Measurements from ENCODE around the gene BCL7B.
"Not testable (repeated sequence)": the region's sequence is repeated elsewhere in the genome, so short reads cannot be mapped to it uniquely, and the experiment has no call there.

BCL7B gene

GRCh38 chr7:73596191-73597065 is 38.9 kb upstream of the BCL7B start:
- TF ChIP-seq, protein P1, sequence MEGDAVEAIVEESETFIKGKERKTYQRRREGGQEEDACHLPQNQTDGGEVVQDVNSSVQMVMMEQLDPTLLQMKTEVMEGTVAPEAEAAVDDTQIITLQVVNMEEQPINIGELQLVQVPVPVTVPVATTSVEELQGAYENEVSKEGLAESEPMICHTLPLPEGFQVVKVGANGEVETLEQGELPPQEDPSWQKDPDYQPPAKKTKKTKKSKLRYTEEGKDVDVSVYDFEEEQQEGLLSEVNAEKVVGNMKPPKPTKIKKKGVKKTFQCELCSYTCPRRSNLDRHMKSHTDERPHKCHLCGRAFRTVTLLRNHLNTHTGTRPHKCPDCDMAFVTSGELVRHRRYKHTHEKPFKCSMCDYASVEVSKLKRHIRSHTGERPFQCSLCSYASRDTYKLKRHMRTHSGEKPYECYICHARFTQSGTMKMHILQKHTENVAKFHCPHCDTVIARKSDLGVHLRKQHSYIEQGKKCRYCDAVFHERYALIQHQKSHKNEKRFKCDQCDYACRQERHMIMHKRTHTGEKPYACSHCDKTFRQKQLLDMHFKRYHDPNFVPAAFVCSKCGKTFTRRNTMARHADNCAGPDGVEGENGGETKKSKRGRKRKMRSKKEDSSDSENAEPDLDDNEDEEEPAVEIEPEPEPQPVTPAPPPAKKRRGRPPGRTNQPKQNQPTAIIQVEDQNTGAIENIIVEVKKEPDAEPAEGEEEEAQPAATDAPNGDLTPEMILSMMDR (conservative IDR thresholded peaks at IDR 0.05): no peak
- no peak for TF ChIP-seq ZFX (IDR thresholded peaks at IDR 0.05)
- H3K27ac ChIP-seq: no peak overlapping the region

- H3K27ac ChIP-seq: no peak overlapping the region
- TF ChIP-seq, protein P1 (conservative IDR thresholded peaks at IDR 0.05): no peak
- no peak for TF ChIP-seq ZFX (IDR thresholded peaks at IDR 0.05)
These were observed 37.9 kb upstream of the BCL7B start for GRCh38 chr7:73595358-73595757.

- H3K27ac ChIP-seq: no peak overlapping the region
- TF ChIP-seq ZFX (IDR thresholded peaks at IDR 0.05): no peak
- TF ChIP-seq, protein P1 (conservative IDR thresholded peaks at IDR 0.05): no peak
These were observed 35.9 kb upstream of the BCL7B start for GRCh38 chr7:73593207-73594045.

GRCh38 chr7:73586911-73587310 is 29.4 kb upstream of the BCL7B start:
- H3K27ac ChIP-seq: no peak overlapping the region
- TF ChIP-seq, protein P1 (conservative IDR thresholded peaks at IDR 0.05): no peak
- no peak for TF ChIP-seq ZFX (IDR thresholded peaks at IDR 0.05)

DNA sequence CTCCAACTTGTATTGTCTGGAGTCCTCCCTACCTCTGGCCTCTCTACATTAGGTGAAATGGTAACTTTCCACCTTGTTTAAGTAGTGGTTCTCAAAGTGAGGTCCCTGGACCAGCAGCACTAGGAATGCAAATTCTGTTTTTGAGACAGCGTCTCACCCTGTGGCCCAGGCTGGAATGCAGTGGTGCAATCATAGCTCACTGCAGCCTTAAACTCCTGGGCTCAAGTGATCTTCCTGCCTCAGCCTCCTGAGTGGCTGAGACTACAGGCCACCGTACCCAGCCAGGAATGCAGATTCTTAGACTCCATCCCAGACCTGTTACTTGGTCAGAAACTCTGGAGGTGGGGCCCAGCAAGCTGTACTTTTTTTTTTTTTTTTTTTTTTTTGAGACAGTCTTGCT is 27.7 kb upstream of the BCL7B start:
- TF ChIP-seq, protein P1 (conservative IDR thresholded peaks at IDR 0.05): no peak
- no peak for TF ChIP-seq ZFX (IDR thresholded peaks at IDR 0.05)
- H3K27ac ChIP-seq: no peak overlapping the region

DNA sequence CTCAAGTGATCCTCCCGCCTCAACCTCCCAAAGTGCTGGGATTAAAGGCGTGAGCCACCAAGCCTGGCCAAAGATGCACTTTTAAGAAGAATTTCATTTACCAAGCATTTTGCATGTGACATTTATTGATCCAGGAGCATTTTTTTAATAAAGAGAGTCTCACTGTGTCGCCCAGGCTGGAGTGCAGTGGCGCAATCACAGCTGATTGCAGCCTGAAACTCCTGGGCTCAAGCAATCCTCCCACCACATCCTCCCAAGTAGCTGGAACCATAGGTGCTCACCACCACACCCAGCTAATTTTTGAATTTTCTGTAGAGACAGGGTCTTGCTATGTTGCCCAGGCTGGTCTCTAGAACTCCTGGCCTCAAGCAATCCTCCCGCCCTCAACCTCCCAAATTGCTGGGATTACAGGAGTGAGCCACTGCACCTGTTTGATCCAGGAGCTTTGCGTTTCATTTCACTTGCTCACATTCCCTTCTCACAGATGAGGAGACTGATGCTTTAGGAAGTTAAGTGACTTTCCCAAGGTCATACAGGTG is 25.2 kb upstream of the BCL7B start:
- no peak overlapping the region for H3K27ac ChIP-seq
- TF ChIP-seq ZFX (IDR thresholded peaks at IDR 0.05): no peak
- TF ChIP-seq, protein P1 (conservative IDR thresholded peaks at IDR 0.05): no peak

DNA sequence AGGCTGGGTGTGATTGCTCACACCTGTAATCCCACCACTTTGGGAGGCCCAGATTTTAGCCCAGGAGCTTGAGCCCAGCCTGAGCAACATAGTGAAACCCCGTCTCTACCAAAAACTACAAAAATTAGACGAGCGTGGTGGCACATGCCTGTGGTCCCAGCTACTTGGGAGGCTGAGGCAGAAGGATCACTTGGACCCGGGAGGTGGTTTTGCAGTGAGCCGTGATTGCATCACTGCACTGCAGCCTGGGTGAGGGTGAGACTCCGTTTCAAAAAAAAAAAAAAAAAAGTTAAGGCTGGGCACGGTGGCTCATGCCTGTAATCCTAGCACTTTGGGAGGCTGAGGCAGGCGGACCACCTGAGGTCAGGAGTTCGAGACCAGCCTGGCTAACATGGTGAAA is 23.5 kb upstream of the BCL7B start:
- H3K27ac ChIP-seq: not testable (repeated sequence)
